NCI-H1417 (cell line): ENCODE measurements around the gene FAM9C.
"Not testable (repeated sequence)": the region's sequence is repeated elsewhere in the genome, so short reads cannot be mapped to it uniquely, and the experiment has no call there.

ENCODE experiments used
- DNase-seq, 3 experiments: peaks; one replicate each; lab custom pipeline; 2025; lab: John Stamatoyannopoulos, UW

FAM9C gene

GRCh38 chrX:13076176-13076961 lies 31.9 kb upstream of the FAM9C start:
- DNase-seq: no peak

- no peak for DNase-seq
These were observed 30.2 kb upstream of the FAM9C start for GRCh38 chrX:13074297-13075262.

GRCh38 chrX:13069771-13070416 lies 25.5 kb upstream of the FAM9C start:
- DNase-seq: no peak

- no peak for DNase-seq
These were observed 24.2 kb upstream of the FAM9C start for GRCh38 chrX:13068651-13069050.

GRCh38 chrX:13067773-13068172 lies 23.4 kb upstream of the FAM9C start:
- DNase-seq: no peak

GRCh38 chrX:13066391-13066790 lies 22.0 kb upstream of the FAM9C start:
- no peak for DNase-seq

GRCh38 chrX:13064599-13065143 lies 20.3 kb upstream of the FAM9C start:
- DNase-seq: no peak

GRCh38 chrX:13063124-13063523 lies 18.7 kb upstream of the FAM9C start:
- not testable (repeated sequence) for DNase-seq

GRCh38 chrX:13062331-13062730 lies 17.9 kb upstream of the FAM9C start:
- DNase-seq: not testable (repeated sequence)

- DNase-seq: not testable (repeated sequence)
These were observed 16.8 kb upstream of the FAM9C start for GRCh38 chrX:13061215-13061708.

- no peak for DNase-seq
These were observed 15.4 kb upstream of the FAM9C start for GRCh38 chrX:13059637-13060499.

GRCh38 chrX:13055486-13055885 lies 11.1 kb upstream of the FAM9C start:
- DNase-seq: no peak

- DNase-seq: no peak
These were observed 8.8 kb upstream of the FAM9C start for GRCh38 chrX:13053171-13053570.

GRCh38 chrX:13051529-13052172 lies 7.2 kb upstream of the FAM9C start:
- no peak for DNase-seq

GRCh38 chrX:13051167-13051528 lies 6.7 kb upstream of the FAM9C start:
- DNase-seq: no peak

- no peak for DNase-seq
These were observed 5.7 kb upstream of the FAM9C start for GRCh38 chrX:13050151-13050550.

- DNase-seq: no peak
These were observed 3.9 kb upstream of the FAM9C start for GRCh38 chrX:13048280-13048679.

- no peak for DNase-seq
These were observed 3.3 kb upstream of the FAM9C start for GRCh38 chrX:13047759-13048158.

- DNase-seq: no peak
These were observed 1.9 kb upstream of the FAM9C start for GRCh38 chrX:13046141-13046855.

GRCh38 chrX:13043938-13044337 lies 482 bp downstream of the FAM9C start:
- DNase-seq: no peak
